Activated B cell treated with CpG ODN at 0.5 μM for 24 hours (primary cell): ENCODE data around the gene ZNF282. TPM values are rescaled to one million over a fixed set of nuclear protein-coding genes. Genes with fewer than 3 reads are reported as not detected.

Experiments
- ATAC-seq: fragments of 200-7000 bp; cut with Tn5 transposase; one replicate; pipeline ENCODE4 v1.10.0; 2021; ENCODE audit warnings: low read depth, mild to moderate bottlenecking, moderate library complexity
- CTCF ChIA-PET: fragments of 350-600 bp; sonication (Branson Sonifier 250); formaldehyde crosslinking; loops from one replicate; lab custom pipeline; 2021; ENCODE audit warnings: antibody characterized with exemption; lab: Charles Lee
- POLR2A ChIA-PET: fragments of 350-600 bp; sonication (Branson Sonifier 250); formaldehyde crosslinking; loops from one replicate; lab custom pipeline; 2021; ENCODE audit warnings: antibody characterized with exemption; lab: Charles Lee
- DNase-seq: peaks from one replicate; pipeline ENCODE4 v3.0.0; 2022
- H3K27ac Mint-ChIP-seq: one replicate; pipeline ENCODE4 v1.8.0; 2020; ENCODE audit warnings: mixed read lengths
- H3K27me3 Mint-ChIP-seq: one replicate; pipeline ENCODE4 v1.8.0; 2021; ENCODE audit warnings: mixed read lengths
- H3K36me3 Mint-ChIP-seq: one replicate; pipeline ENCODE4 v1.8.0; 2021; ENCODE audit warnings: low read depth, mixed read lengths
- H3K4me1 Mint-ChIP-seq: one replicate; pipeline ENCODE4 v1.8.0; 2021; ENCODE audit warnings: mixed read lengths
- H3K4me3 Mint-ChIP-seq: one replicate; pipeline ENCODE4 v1.8.0; 2020; ENCODE audit warnings: mild to moderate bottlenecking, mixed read lengths
- H3K9me3 Mint-ChIP-seq: one replicate; pipeline ENCODE4 v1.8.0; 2020; ENCODE audit warnings: mixed read lengths
- intact Hi-C: fragments of 100-400 bp; cut with micrococcal nuclease; formaldehyde crosslinking; loops from one replicate; pipeline ENCODE4 v1.15.1; 2024
- total RNA-seq: library from RNA; stranded (reverse); gene quantifications from 2 replicates; pipeline ENCODE4 v1.2.3, GENCODE V29; 2022
- TF ChIP-seq, protein P1 (sequence below): fragments of 200-600 bp; IDR thresholded peaks from one replicate; pipeline ENCODE4 v1.8.0; 2022; ENCODE audit warnings: antibody characterized with exemption, mild to moderate bottlenecking

The ZNF282 gene
- total RNA-seq, 1 donor from 2014 or later, result 21.7 TPM

DNA sequence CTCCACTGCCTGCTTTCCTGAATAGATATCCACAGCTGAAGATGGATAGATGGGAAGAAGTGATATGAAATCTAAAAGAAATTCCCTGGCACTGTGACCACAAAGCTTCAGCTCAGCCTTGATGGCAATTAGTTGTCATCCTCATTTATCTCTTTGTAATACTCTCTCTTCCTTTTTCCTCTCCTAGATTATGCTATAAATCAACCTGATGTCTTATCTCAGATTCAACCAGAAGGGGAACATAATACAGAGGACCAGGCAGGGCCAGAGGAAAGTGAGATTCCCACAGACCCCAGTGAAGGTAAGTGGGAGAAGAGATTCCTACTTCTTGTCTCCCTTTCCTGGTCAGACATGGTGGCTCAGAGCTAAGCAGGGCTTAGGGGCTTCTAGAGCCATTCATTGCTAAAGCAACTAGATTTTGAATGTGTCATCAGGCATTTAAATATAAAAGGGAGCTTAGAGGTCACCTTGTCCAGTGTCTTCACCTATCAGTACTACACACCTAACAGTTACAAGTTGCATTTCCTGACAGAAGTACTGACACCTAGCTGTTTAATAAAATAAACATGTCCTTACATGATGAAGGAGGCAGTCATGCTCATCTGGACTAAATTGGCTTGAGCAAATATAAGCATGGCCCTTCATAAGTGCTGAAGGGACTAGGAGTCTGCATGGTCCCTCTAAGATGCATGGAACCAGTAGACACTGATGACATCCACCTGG, 28.6 kb upstream of the ZNF282 start:
- TF ChIP-seq, protein P1, sequence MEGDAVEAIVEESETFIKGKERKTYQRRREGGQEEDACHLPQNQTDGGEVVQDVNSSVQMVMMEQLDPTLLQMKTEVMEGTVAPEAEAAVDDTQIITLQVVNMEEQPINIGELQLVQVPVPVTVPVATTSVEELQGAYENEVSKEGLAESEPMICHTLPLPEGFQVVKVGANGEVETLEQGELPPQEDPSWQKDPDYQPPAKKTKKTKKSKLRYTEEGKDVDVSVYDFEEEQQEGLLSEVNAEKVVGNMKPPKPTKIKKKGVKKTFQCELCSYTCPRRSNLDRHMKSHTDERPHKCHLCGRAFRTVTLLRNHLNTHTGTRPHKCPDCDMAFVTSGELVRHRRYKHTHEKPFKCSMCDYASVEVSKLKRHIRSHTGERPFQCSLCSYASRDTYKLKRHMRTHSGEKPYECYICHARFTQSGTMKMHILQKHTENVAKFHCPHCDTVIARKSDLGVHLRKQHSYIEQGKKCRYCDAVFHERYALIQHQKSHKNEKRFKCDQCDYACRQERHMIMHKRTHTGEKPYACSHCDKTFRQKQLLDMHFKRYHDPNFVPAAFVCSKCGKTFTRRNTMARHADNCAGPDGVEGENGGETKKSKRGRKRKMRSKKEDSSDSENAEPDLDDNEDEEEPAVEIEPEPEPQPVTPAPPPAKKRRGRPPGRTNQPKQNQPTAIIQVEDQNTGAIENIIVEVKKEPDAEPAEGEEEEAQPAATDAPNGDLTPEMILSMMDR, result no peak
- Mint-ChIP-seq H3K9me3 (no peaks in the 10 kb centered on the region), H3K4me3 (no peak overlapping the region), H3K36me3 (peaks cover 61% of the 10 kb centered on the region), H3K27me3 (no peaks in the 10 kb centered on the region), H3K27ac (no peak overlapping the region), H3K4me1 (no peaks in the 10 kb centered on the region)
- POLR2A ChIA-PET, result no interaction called here
- intact Hi-C loops, result no loop called here
- CTCF ChIA-PET, result no interaction called here
- DNase-seq, result no peak
- ATAC-seq, result no peak

- Mint-ChIP-seq H3K27ac (no peak overlapping the region), H3K9me3 (no peaks in the 10 kb centered on the region), H3K27me3 (no peaks in the 10 kb centered on the region), H3K4me1 (no peaks in the 10 kb centered on the region), H3K4me3 (no peak overlapping the region), H3K36me3 (peaks cover 57% of the 10 kb centered on the region)
- POLR2A ChIA-PET, result no interaction called here
- CTCF ChIA-PET, result no interaction called here
- no peak for DNase-seq
- no peak for ATAC-seq
- intact Hi-C loops, result no loop called here
- TF ChIP-seq, protein P1, result no peak
These were observed 23.3 kb upstream of the ZNF282 start for GRCh38 chr7:149171892-149172533.

GRCh38 chr7:149172534-149172920, 22.8 kb upstream of the ZNF282 start:
- Mint-ChIP-seq H3K4me1 (no peaks in the 10 kb centered on the region), H3K4me3 (no peak overlapping the region), H3K27me3 (no peaks in the 10 kb centered on the region), H3K9me3 (no peaks in the 10 kb centered on the region), H3K36me3 (peaks cover 58% of the 10 kb centered on the region), H3K27ac (no peak overlapping the region)
- POLR2A ChIA-PET, result no interaction called here
- CTCF ChIA-PET, result no interaction called here
- ATAC-seq, result no peak
- intact Hi-C loops, result no loop called here
- TF ChIP-seq, protein P1, result no peak
- DNase-seq, result no peak

DNA sequence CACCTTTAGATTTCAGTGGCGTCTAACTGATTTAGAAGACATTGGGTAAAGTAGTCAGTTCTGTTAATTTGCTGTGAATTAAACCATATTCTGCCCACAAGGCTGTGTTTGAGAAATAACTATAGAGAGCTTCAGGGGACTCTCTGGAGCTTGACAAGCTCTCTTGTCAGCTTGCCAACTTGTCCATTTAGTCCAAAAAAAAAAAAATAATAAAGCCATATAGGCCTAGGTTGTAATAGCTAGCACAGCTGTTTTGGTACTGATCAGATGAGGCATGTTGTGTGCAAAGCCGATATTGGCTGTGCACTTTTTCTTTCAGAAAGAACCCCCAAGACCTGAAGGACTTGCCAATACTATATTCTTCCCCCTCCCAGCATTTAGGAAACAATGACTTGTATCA, 20.2 kb upstream of the ZNF282 start:
- H3K36me3 Mint-ChIP-seq, result peaks cover 60% of the 10 kb centered on the region
- H3K4me3 Mint-ChIP-seq, result no peak overlapping the region
- no peaks in the 10 kb centered on the region for H3K27me3 Mint-ChIP-seq
- DNase-seq, result no peak
- TF ChIP-seq, protein P1, result no peak
- ChIA-PET POLR2A (no interaction called here), CTCF (no interaction called here)
- no peaks in the 10 kb centered on the region for H3K4me1 Mint-ChIP-seq
- H3K27ac Mint-ChIP-seq, result no peak overlapping the region
- no peak for ATAC-seq
- intact Hi-C loops, result no loop called here
- no peaks in the 10 kb centered on the region for H3K9me3 Mint-ChIP-seq

GRCh38 chr7:149179241-149179640, 16.1 kb upstream of the ZNF282 start:
- no peak overlapping the region for H3K27ac Mint-ChIP-seq
- CTCF ChIA-PET, result no interaction called here

More at GRCh38 chr7:149179241-149179640, 16.1 kb upstream of the ZNF282 start:
- DNase-seq, result no peak
- intact Hi-C loops, result no loop called here
- H3K27me3 Mint-ChIP-seq, result no peaks in the 10 kb centered on the region
- H3K4me3 Mint-ChIP-seq, result no peak overlapping the region
- no peaks in the 10 kb centered on the region for H3K4me1 Mint-ChIP-seq
- no peak for ATAC-seq
- TF ChIP-seq, protein P1, result no peak
- POLR2A ChIA-PET, result no interaction called here
- H3K9me3 Mint-ChIP-seq, result no peaks in the 10 kb centered on the region
- peaks cover 43% of the 10 kb centered on the region for H3K36me3 Mint-ChIP-seq
